Activated T-cell treated with anti-CD3 and anti-CD28 coated beads for 1 hour (primary cell): Measurements from ENCODE around the gene CD82.

Source experiments
- DNase-seq: peaks from one replicate; pipeline ENCODE4 v3.0.0-alpha.2; 2020; ENCODE audit warnings: low read depth

The CD82 gene

GRCh38 chr11:44601471-44602370 is 36.3 kb downstream of the CD82 start:
- no peak for DNase-seq

GRCh38 chr11:44602891-44603310 is 37.4 kb downstream of the CD82 start:
- no peak for DNase-seq

- no peak for DNase-seq
Measured at GRCh38 chr11:44604171-44604581, 38.7 kb downstream of the CD82 start.

- DNase-seq, result no peak
Measured at GRCh38 chr11:44605068-44605708, 39.7 kb downstream of the CD82 start.

- DNase-seq, result no peak
Measured at GRCh38 chr11:44605965-44606364, 40.5 kb downstream of the CD82 start.

- no peak for DNase-seq
Measured at GRCh38 chr11:44606472-44606871, 41.0 kb downstream of the CD82 start.

GRCh38 chr11:44607319-44607962 is 42.0 kb downstream of the CD82 start:
- no peak for DNase-seq

GRCh38 chr11:44607987-44608386 is 42.5 kb downstream of the CD82 start:
- DNase-seq, result no peak

GRCh38 chr11:44608651-44608990 is 43.2 kb downstream of the CD82 start:
- DNase-seq, result no peak

GRCh38 chr11:44608991-44609782 is 43.7 kb downstream of the CD82 start:
- DNase-seq, result no peak

GRCh38 chr11:44609783-44610155 is 44.3 kb downstream of the CD82 start:
- DNase-seq, result no peak

GRCh38 chr11:44610186-44610955 is 44.9 kb downstream of the CD82 start:
- DNase-seq, result no peak

- no peak for DNase-seq
Measured at GRCh38 chr11:44611088-44611487, 45.6 kb downstream of the CD82 start.

- peak; percentile 50 for DNase-seq
Measured at GRCh38 chr11:44611687-44612434, 46.4 kb downstream of the CD82 start.

GRCh38 chr11:44613153-44613552 is 47.7 kb downstream of the CD82 start:
- no peak for DNase-seq

- DNase-seq, result no peak
Measured at GRCh38 chr11:44614281-44614775, 48.9 kb downstream of the CD82 start.

- DNase-seq, result no peak
Measured at GRCh38 chr11:44615041-44615755, 49.7 kb downstream of the CD82 start.

- no peak for DNase-seq
Measured at GRCh38 chr11:44615913-44616791, 50.7 kb downstream of the CD82 start.
